AG08395 (cell line): ENCODE data around the gene FBXO31.
"Not testable (repeated sequence)": the region's sequence is repeated elsewhere in the genome, so short reads cannot be mapped to it uniquely, and the experiment has no call there.

Experiments used
- DNase-seq: peaks from one replicate; pipeline ENCODE4 v3.0.0; 2012; ENCODE audit warnings: mixed read lengths, low spot score

FBXO31 gene

GRCh38 chr16:87411375-87412271, 28.0 kb upstream of the FBXO31 start:
- DNase-seq: no peak

DNA sequence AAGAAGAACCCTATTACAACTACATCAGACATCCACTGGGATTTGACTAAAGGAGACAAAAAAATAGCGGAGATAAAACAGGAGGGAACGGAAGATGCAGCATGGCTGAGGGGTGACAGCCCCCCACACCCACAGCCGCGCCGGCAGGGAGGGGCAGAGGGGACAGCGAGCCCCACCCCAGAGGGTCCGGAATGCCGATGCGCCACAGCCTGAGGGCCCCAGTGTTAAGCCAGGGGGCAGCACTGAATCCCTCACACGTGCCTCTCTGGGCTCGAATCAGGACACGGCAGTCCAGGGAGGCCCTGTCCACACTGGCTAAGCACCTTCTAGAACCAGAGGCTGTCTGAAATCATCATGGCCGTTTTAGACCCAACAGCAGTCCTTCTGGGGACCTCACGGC, 27.4 kb upstream of the FBXO31 start:
- no peak for DNase-seq

- DNase-seq: no peak
Measured at GRCh38 chr16:87410530-87410929, 27.0 kb upstream of the FBXO31 start.

DNA sequence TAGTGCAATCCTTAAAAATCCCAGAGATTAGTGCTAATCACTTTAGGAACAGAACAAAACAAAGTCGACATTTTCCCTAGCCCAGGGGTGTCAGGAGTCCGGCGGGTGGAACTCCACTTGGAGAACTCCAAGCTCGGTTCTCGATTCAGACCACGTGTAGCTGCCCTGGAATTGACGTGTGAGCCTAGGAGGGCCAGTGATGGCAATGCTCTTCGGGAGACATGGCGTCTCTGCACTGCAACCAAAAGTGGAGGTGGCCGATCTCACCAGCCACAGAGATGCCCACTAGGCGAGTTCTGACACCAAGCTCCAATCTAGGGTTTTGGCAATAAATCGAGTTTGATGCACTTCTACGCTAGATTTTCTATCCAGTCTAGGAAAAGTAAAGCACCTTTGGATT, 26.2 kb upstream of the FBXO31 start:
- no peak for DNase-seq

DNA sequence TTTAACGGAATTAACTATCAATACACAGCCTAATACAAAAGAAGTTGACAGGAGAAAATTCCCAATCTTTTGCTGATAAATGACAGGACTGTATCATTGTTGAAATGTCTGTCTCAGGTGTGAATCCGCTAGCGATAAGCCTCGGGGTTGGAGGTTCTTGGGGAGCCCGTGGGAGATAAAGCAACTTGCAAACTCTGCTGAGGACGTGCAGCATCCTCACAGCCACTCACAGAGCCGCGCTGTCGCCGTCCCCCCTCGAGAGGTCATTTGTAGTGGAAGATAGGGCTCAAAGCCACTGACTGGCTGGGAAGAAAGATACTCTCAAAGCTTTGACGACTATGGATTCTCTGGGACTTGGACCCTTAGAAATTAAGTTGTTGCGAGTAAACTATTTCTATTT, 25.6 kb upstream of the FBXO31 start:
- no peak for DNase-seq

- no peak for DNase-seq
Measured at GRCh38 chr16:87407511-87408112, 24.0 kb upstream of the FBXO31 start.

DNA sequence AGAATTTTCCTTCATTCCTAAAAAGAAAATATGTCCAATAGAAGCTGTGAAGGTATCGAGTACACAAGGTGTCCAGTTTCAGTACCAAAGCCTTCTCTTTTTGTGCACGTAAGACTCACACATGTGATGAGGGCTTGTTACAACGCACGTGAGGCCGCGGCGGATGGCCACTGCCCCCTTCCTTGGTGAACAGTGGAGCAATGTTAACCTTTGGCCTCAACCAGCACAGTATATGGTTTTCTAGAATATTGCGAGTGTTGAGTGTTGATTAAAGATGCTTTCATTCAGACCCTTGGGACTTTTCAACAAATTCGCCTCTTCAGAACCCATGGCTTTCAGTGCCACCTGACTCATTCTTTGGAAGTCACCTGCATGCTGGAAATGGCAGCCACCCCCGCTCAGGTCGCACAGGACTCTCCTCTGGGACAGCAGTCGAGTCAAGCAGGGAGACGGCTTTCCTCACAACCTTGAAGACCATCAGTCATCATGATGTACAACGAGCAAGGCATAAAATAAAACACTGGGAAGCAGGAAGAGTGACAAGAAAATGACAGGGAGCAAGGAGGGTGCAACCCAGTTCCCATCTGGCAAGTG, 23.0 kb upstream of the FBXO31 start:
- no peak for DNase-seq

DNA sequence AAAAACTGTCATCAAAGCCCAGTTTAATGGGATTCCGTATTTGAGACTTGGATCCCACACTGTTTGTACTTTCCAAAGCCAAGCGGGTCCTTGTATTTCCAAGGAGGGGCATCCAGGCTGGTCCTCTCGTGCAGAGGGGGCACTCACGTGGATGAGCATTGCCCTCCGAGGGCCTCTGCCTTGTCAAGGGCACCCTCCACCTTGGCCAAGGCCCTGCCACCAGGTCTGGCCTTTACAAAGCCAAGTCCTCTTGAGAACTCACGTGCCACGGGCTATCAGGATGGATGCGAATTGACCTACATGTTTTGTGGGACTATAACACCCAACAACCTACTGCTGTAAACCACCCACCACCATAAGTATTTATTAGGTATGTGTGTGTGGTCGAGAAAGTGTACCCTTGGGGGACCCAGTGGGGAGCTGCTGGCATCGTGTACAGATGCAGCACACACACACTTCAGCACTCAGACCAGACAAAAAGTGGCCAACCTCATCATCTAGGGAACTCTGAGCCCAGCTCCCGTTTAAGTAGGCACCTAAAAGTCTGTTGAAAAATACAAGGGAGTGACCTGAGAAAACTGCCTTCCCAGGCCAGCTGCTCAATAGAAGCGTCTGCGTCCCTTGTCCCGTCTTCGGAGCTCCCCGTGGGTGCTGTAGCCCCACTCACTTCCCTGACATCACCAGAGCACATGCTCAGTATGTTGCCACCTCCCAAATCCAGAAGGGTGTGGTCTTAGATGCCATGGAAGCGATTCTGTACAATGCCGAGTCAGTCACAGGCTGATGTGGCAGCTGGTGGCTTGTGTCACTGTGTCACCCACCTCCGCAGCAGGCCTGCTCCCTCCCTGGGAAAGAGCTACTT, 21.4 kb upstream of the FBXO31 start:
- no peak for DNase-seq

- no peak for DNase-seq
Measured at GRCh38 chr16:87395181-87395842, 11.7 kb upstream of the FBXO31 start.

DNA sequence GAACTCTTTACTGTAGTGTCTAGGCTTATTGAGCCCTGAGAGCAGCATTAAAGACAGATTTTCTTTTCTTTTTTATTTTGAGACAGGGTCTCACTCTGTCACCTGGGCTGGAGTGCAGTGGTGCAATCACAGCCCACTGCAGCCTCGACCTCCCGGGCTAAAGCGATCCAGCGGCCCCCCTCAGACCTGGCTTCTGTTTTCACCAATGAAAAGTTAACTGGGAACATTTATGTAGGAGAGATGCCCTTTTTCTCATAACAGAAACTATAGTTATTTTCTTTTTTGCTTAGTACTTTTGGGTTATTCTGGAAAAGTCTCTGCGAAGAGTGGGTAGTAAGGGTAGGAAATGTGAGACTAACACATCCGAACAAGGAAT, 10.1 kb upstream of the FBXO31 start:
- no peak for DNase-seq

DNA sequence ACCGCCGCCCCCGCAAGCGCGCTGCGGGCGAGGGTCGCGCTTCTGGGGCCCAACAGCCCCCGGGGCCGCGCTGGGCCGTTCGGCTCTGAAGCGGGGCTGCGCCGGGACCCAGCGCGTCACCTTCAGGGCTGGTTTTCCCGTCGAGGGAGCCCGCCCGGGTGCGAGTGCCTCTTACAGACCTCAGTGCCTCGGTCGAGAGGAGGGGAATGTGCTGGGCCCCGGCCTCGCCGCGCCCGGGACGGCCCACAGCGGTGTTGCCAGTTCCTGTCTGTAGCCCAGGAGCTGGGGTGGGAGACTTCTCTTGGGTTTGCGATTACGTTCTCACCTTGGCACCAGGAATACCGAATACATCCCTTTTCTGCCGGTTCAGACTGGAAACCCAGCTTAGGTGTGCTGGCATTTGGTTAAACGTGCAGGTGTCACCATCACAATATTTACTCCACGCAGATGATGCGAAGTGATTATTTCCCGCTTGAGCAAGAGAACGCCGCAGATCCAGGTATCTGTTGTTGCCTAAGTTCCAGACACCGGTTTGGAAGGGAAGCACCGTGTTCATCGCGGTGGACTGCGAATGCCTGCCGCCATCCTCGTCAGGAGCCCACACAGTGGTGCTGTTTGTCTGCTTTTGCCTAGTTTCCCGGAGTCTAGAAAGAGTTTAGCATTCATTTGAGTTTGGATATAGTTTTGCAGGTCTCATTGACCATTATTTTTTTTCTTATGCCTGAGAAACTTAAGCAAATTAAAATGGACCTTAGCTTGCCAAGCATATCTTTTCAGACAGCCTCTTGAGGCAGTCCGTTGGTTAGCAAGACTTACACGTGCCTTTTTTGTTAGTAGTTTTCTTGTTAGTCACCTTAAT, 9.5 kb upstream of the FBXO31 start:
- DNase-seq: no peak

DNA sequence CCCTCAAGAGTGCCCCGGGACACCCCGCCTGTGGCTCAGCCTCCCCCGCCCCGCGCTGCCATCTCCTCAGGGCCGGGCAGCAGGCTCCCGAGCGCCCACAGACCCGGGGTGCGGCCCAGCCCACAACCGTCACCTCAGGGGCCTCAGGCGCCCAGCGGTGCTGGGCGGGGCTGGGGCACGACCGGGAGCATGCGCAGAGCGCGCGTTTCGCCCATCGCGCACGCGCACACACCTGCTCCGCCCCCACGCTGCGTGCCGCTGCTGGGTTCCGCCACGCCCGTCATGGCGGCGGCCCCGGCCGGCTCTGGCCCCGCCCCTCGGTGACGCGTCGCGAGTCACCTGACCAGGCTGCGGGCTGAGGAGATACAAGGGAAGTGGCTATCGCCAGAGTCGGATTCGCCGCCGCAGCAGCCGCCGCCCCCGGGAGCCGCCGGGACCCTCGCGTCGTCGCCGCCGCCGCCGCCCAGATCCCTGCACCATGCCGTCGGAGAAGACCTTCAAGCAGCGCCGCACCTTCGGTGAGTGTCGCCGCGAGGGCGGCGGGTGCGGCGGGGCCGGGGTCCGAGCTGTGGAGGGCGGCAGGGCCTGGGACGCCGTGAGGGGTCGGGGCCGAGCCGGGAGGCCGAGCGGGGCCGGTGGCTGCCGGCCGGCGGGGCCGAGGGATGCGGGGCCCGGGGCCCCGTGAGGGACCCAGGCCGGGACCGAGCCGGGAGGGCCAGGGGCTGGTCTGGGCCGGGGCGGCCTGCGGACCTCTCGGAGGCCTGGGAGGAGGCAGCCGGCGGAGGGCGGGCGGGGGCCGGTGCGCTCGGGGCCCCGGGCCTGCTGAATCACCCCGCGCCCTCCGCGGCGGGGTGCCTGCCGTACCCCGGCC, 8.6 kb upstream of the FBXO31 start, which contains the start of gene MAP1LC3B:
TSS of gene MAP1LC3B (plus strand) at position 387 of the 871 bp plus-strand sequence. CDS start at position 479, 92 bp downstream.
- peak; percentile 98 for DNase-seq

- no peak for DNase-seq
Measured at GRCh38 chr16:87391324-87391949, 7.9 kb upstream of the FBXO31 start.

DNA sequence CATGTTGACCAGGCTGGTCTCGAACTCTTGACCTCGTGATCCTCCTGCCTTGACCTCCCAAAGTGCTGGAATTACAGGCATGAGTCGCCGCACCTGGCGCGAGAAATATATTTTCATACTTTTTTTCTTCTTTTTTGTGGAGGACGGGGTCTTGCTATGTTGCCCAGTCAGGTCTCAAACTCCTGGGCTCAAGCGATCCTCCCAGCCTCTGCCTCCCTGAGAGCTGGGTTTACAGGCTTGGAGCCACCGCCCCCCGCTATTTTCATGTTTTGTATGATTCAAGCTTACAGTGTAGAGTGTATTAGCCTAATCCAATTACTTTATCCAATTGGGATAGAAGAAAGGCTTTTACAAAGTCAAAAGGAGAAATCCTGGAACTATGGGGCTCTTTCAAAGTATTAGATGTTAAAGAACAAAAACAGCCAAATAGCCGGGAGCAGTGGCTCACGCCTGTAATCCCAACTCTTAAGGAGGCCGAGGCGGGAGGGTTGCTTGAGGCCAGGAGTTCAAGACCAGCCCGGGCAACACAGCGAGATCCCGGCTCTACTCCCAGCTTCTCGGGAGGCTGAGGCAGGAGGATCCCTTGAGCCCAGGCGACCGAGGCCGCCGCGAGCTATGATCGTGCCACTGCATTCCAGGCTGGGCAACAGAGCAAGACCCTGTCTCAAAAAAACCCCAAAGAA, 7.2 kb upstream of the FBXO31 start:
- no peak for DNase-seq

DNA sequence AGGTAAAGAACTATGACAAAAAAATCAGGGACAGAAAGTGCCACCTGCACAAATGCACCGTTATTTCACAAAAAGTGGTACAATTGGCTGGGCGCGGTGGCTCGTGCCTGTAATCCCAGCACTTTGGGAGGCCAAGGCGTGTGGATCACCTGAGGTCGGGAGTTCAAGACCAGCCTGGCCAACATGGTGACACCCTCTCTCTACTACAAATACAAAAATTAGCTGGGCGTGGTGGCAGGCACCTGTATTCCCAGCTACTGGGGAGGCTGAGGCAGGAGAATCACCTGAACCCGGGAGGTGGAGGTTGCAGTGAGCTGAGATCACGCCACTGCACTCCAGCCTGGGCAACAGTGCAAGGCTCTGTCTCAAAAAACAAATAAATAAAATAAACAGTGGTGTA, 6.3 kb upstream of the FBXO31 start:
- DNase-seq: not testable (repeated sequence)

GRCh38 chr16:87389245-87389644, 5.7 kb upstream of the FBXO31 start:
- DNase-seq: no peak

DNA sequence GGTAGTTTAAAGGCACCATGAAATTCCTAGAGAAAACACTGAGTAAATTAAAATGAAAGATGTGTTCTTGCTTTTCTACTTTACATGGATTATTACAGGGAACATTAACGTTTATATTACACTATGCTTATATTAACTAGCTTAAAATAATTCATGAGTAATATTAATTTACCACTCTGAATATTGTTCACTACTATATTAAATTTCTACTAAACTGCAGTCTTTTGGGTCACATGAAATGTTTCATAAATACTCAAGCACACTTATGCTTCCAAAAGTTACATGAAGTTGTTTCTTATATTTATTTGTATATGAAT, 5.2 kb upstream of the FBXO31 start:
- DNase-seq: no peak

DNA sequence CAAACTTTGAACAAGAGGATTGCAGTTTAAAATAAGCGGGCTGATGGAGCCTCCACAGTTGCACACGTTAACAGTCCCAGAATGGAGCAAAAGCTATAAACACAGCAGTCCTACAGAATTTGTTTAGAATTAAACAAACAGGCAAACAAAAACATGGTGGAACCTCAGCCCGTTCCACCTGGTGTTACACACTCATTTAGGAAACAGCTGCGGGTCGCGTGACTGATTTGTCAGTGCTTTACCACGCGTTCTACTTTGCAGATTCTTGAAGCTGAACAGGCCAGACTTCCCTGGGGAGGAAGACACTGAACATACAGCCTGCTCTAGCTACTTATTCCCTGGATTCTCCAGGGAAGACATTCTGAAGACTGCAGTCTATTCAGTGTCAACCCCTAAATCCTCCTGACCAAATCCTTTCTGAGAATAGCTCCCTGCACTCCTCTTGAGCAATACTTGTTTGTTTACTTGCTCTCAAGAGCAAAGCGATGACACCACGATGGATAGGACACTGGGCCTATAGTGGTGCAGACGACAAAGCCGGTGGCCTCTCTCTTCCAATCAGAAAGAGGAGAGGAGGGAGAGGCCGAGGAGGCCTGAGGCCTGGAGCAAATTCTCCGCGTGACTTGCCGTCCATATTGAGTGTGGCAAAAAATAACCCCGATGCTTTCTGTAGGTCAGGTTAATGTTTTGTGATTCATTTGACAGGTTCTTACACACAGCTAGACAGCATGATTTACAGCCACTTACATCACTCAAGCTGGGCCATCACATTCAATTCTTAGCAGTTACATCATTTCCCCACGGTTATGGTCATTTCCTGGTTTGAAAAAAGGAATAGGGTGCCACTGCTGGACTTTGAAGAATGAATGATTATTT, 4.6 kb upstream of the FBXO31 start:
- peak; percentile 96 for DNase-seq
